NCI-H748 (cell line): ENCODE measurements around the gene IRGQ.
A peak's percentile ranks its signal among the peaks of the same experiment; 100 is the strongest.
"Not testable (repeated sequence)": the region's sequence is repeated elsewhere in the genome, so short reads cannot be mapped to it uniquely, and the experiment has no call there.

ENCODE experiments used
- DNase-seq: peaks from one replicate; lab custom pipeline; 2025; ENCODE audit not compliant: unreplicated experiment; lab: John Stamatoyannopoulos, UW

Gene IRGQ

GRCh38 chr19:43624933-43625332 is 29.0 kb upstream of the IRGQ start:
- DNase-seq, result no peak

GRCh38 chr19:43623889-43624670 is 28.1 kb upstream of the IRGQ start:
- no peak for DNase-seq

DNA sequence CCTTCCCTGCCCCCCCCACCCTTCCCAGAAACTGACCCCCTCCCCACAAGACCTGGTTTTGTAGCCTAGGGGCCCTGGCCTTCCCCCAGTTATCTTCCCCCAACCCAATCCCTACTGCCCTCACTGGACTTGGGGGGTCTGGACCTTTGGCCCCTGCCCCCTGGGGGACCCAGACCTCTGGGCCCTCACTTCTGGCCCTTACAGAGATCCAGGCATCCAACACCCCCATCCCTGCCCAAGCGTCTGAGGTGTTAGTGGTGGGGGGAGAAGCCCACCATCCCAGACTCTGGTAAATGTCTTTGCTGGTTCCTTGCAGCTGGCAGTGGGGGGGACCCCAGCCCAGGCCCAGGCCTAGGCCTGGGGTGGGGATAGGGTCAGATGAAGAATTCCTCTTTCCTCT is 27.0 kb upstream of the IRGQ start:
- no peak for DNase-seq

GRCh38 chr19:43622070-43622469 is 26.1 kb upstream of the IRGQ start:
- no peak for DNase-seq

DNA sequence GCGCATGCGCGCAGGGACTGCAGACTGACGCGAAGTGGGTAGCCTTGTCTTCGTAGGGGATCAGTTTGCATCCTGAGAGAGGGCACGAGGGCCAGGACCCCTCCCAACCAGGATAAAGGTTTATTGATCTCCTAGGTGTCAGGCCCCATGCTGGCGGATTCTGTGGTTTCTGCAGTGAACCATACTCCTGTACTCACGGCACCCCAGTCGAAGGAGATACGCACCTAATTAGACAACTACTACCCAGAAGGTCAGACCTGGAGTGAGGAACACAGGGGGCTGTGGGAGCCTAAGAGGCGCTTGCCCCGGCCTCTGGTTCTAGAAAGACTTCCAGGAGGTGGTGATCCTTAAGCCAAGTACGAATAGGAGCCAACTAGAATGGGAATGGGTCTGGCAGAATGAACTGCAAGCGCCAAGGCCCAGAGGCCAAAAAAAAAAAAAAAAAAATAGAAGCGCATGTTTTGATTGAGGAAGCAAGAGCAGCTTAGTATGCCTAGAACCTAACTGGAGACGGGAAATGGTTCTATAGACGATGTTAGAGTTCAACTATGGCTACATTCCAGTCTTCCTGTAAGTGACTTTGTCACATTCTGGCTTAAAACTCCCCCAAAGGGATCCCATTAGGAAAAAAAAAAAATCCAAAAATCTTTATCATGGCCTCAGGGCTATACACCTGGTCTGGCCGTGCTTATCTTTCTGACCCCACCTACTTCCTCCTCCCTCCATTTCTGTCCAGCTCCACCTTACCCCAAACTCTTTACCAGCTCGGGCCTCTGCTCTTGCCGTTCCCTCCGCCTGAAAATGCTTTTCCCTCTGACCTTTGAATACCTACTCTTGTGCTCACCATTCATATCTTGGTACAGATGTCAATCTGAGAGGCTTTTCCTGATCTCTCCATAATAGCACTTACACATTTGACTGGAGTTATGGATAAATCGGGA is 24.4 kb upstream of the IRGQ start:
- DNase-seq, result no peak

- peak; percentile 96 for DNase-seq
Observed at GRCh38 chr19:43619262-43620060, 23.5 kb upstream of the IRGQ start, which contains the start of gene ZNF428. ZNF428 (minus strand) TSS chr19:43619629; CDS start chr19:43614304, 5,325 bp downstream.

DNA sequence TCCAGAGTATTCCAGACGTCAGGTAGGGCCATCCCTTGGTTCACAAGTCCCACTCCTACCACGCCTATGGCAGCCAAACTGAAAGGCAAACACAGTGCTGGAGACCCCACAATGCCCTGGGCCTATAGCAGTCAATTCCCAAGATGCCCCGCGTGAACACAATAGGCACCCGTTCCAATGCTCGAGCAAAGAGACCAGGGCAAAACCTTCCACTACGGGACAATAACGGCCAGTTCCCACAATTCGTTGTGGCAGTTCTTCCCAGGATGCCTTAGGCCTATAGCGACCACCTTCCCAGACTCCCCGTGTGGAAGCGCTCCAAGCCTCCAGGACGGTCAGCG is 23.0 kb upstream of the IRGQ start:
- DNase-seq, result peak; percentile 85

- no peak for DNase-seq
Observed at GRCh38 chr19:43616954-43617353, 21.0 kb upstream of the IRGQ start.

DNA sequence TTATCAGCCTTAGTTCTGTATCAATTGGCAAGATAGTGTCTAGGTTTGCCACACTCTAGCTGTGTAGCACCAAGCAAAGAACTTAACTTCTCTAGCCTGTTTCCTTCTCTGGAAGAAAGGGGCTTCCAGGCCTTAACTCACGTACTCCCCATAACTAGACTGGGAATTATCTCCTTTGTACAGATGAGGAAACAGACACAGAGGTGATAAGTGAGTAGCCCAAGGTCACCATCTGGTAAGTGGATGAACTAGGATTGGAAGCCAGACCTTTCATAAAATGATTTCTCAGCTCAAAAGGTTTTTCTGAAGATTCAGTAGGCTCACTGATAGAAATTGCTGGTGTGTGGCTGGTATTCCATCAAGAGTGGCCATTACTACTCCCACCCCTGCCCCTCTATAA is 20.4 kb upstream of the IRGQ start:
- no peak for DNase-seq

DNA sequence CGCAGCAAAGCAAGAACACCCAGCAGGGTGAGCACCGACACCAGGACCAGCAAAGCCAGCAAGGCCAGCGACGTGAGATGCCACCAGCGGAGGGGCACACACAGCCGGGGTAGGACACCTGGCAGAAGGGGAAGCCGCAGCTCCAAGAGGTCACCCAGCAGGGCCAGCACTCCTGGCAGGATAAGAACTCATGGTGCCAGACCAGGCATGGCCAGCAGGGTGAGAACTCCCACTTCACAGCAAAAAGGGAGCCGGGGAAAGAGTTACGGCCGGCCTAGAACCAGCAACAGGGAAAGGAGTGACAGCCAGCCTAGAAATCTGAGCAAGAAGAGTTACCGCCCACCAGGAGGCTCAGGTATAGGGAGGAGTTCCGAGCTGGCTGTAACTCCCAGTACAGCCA is 16.4 kb upstream of the IRGQ start:
- no peak for DNase-seq

DNA sequence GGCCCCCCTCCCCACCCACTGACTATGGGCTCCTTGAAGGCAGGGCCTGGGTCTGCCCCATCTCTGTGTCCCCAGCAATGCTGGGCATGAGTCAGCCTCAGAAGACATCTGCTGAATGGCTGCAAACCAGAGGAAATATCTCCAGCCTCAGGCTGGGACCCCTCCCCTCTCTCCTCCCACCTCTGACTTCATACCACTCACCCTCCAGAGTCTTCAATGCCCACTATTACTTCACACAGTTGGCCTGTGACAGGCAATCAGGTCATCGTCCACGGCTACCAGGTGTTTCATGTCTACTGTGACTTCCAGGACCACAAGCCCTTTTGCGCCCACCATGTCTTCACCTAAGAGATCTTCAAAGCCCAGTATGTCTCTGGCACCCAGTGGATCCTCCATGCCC is 15.9 kb upstream of the IRGQ start, which contains the start of gene SRRM5:
TSS of gene SRRM5 (plus strand) at position 301 of the 400 bp plus-strand sequence. CDS start at position 335, 34 bp downstream.
- no peak for DNase-seq

- no peak for DNase-seq
Observed at GRCh38 chr19:43610493-43610892, 14.6 kb upstream of the IRGQ start.

GRCh38 chr19:43609872-43610271 is 13.9 kb upstream of the IRGQ start:
- no peak for DNase-seq

DNA sequence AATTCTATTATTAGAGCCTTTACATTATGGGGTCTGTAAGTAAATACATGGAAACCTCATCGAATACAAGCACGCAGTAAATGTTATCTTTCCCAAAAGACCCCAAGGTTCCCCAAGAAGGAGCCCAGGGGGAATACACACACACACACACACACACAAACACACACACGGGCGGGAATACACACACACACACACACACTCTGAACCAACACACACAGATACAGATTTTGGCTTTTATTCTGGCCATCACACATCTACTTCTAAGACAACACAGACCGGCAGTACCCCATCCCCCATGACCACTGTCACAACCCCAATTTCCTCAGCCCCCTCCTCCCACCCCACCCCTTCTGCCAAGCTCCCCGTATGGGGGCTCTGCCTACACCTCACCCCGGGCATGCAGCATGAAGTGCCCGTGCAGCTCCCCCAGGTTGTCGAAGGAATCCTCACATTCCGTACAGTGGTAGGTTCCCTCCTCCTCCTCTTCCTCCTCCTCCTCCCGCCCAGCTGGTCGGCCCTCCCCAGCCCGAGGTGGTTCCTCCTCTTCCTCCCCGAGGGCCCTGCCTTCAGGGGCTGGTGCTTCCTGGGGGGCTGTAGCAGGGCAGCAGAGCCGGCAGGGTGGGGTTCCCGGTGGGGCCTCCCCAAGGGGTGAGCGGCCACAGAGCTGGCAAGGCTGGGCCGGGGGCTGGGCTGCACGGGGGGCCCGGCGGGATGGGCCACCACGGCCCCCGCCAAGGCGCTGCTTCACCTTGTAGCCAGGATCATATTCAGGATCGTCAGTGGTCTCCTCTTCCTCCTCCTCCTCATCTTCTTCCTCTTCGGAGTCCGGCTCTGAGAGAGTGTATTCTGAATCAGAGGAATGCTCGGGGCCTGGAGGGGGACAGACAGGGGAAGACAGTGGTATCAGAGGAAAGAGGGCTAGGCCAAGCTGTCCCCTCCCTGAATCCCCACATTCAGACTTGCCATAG is 11.6 kb upstream of the IRGQ start:
- no peak for DNase-seq

GRCh38 chr19:43606569-43607229 is 10.8 kb upstream of the IRGQ start:
- no peak for DNase-seq

DNA sequence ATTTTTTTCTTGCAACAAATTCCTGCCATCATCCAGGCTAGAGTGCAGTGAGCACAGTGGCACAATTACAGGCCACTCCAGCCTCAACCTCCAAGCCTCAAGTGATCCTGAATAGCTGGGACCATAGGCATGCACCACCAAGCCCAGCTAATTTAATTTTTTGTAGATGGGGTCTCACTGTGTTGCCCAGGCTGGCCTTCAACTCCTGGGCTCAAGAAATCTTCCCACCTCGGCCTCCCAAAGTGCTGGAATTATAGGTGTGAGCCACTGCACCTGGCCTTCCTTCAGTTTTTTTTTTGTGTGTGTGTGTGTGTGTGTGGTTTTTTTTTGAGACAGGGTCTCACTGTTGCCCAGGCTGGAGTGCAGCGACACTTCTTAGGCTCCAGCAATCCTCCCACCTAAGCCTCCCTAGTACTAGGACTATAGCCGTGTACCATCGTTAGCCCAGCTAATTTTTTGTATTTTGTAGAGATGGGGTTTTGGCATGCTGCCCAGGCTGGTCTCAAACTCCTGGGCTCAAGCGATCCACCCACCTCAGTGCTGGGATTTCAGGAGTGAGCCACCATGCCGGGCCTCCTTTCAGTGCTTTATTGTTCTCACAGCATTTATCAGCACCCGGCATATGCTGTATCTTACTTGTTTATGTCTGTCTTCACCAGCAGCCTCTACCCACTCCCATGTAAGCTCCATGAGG is 10.1 kb upstream of the IRGQ start:
- DNase-seq, result peak; percentile 21

DNA sequence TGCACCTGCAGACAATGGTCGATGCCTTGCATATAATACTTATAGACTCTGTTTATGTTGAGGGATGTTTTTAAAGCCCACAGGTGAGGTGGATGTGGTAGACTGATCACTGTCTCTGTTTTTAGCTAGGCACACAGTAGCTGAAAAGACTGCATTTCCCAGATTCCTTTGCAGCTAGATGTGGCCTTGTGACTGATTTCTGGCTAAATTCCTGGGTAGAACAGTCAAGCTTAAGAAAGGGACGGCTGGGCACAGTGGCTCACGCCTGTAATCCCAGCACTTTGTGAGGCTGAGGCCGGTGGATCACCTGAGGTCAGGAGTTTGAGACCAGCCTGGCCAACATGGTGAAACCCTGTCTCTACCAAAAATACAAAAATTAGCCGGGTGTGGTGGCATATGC is 4.4 kb upstream of the IRGQ start:
- DNase-seq, result not testable (repeated sequence)

GRCh38 chr19:43599635-43600295 is 3.8 kb upstream of the IRGQ start:
- no peak for DNase-seq
